Nephron (organoid): Measurements from ENCODE around the gene GMDS.

Source experiments
- H3K27ac Mint-ChIP-seq, 3 experiments: 2 replicates each; pipeline ENCODE4 v1.8.0; 2020; ENCODE audit warnings: mixed read lengths in 3 of 3, mild to moderate bottlenecking in 2 of 3, moderate library complexity in 1 of 3
- H3K27me3 Mint-ChIP-seq: 2 replicates; pipeline ENCODE4 v1.8.0; 2021; ENCODE audit warnings: low read depth, mild to moderate bottlenecking, moderate library complexity, mixed read lengths
- H3K36me3 Mint-ChIP-seq: 2 replicates; pipeline ENCODE4 v1.8.0; 2020; ENCODE audit warnings: low read depth, mixed read lengths
- H3K4me1 Mint-ChIP-seq: 2 replicates; pipeline ENCODE4 v1.8.0; 2020; ENCODE audit warnings: mixed read lengths
- H3K4me3 Mint-ChIP-seq, 3 experiments: 2 replicates each; pipeline ENCODE4 v1.8.0; 2020; ENCODE audit warnings: mild to moderate bottlenecking in 3 of 3, mixed read lengths in 3 of 3, moderate library complexity in 2 of 3
- H3K9me3 Mint-ChIP-seq: 2 replicates; pipeline ENCODE4 v1.8.0; 2020; ENCODE audit warnings: mixed read lengths
- CTCF ChIP-seq, 3 experiments: fragments of 200-600 bp; sonication (generic); IDR thresholded peaks; one replicate each; pipeline ENCODE4 v1.5.0; 2021; ENCODE audit warnings: antibody characterized with exemption in 3 of 3; ENCODE audit not compliant: unreplicated experiment in 3 of 3

The GMDS gene

DNA sequence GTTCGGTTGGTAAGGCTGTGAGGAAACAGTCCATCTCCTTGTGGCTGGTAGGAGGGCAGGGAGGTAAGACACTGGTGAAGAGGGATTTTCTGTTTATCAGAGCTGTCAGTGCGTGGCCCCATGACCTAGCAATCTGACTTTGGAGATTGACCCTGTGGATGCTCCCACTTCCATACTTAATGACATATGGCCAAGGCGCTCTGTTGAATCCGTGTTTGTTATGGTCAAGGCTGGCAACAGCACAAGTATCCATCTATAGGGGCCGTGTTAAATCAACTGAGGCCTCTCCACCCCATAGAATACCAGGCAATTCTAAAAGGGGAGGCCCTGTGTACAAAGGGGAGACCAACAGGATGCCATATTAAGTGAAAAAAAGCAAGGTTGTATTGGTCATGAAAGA, 661.3 kb downstream of the GMDS start:
- H3K36me3 Mint-ChIP-seq = no peaks in the 10 kb centered on the region
- no peak for TF ChIP-seq CTCF (IDR thresholded peaks at IDR 0.05; ENCODE audit: unreplicated experiment in 3 of 3)
- no peak overlapping the region for H3K4me3 Mint-ChIP-seq
- H3K9me3 Mint-ChIP-seq = peaks cover 17% of the 10 kb centered on the region
- H3K27me3 Mint-ChIP-seq = peaks cover 7% of the 10 kb centered on the region
- peaks cover 5% of the 10 kb centered on the region for H3K4me1 Mint-ChIP-seq
- no peak overlapping the region for H3K27ac Mint-ChIP-seq

DNA sequence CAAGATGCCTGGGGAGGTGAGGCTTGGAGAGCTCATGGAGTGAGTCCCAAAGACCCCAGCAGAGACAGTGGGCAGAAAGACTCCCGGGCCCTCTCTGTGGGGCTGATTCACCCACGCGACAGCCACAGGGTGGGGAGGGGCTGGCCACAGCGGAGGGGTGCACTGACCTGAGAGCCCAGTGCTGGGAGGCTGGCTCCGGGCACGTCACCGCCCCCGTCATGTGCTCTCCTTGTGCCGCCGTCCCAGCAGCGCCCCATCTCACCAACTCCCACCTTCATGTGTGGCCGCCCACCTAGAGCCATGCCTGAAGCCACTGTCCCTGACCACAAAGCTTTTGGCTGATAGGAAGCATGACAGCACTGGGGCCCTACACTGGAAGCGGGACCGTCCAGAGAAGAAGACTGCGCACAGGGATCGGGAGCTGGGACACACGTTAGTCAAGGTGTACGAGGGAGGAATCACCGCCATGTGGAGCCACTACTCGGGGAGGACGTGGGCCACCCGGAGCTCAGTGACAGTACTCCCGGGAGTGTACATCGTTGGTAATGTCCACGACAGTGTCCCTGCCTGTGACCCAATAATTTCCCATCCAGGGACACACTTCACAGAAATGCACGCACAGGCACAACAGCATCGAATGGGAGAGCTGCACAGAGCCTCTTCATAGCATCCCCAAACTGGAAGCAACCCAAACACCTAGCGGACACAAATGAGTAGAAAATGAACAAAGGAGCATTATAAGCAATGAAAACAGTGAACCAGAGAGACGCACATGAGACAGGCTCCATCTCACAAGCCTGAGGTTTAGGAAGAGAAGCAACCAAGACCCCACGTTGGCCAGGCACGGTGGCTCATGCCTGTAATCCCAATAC, 664.0 kb downstream of the GMDS start:
- H3K27ac Mint-ChIP-seq = no peak overlapping the region
- H3K36me3 Mint-ChIP-seq = no peaks in the 10 kb centered on the region
- peaks cover 7% of the 10 kb centered on the region for H3K27me3 Mint-ChIP-seq

DNA sequence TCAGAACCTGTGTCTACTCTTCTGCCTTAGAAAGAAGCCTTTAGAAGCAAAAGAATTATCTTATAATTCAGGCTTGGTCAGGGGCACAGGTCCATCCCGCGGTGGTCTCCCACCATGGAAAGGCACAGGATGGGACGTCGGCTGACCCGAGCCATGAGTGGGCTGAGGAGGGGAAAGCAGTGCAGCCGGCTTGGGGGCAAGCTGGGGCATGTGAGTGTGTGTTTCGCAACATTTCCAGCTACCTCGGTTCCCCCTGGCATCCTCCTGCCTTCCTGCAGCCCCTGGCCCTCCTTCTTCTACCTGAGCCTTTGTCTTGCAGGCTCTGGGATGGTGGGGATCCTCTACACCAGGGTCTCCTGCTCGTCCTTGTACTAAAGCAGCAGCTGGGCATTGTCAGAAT, 664.8 kb downstream of the GMDS start:
- Mint-ChIP-seq H3K4me3 (no peak overlapping the region), H3K27ac (no peak overlapping the region), H3K4me1 (peaks cover 24% of the 10 kb centered on the region), H3K36me3 (no peaks in the 10 kb centered on the region), H3K27me3 (peaks cover 9% of the 10 kb centered on the region), H3K9me3 (peaks cover 14% of the 10 kb centered on the region)
- TF ChIP-seq CTCF (IDR thresholded peaks at IDR 0.05; ENCODE audit: unreplicated experiment in 3 of 3) = no peak

More for the DNA sequence above, 664.0 kb downstream of the GMDS start:
- peaks cover 16% of the 10 kb centered on the region for H3K4me1 Mint-ChIP-seq
- no peak for TF ChIP-seq CTCF (IDR thresholded peaks at IDR 0.05; ENCODE audit: unreplicated experiment in 3 of 3)
- H3K9me3 Mint-ChIP-seq = peaks cover 14% of the 10 kb centered on the region
- H3K4me3 Mint-ChIP-seq = no peak overlapping the region

DNA sequence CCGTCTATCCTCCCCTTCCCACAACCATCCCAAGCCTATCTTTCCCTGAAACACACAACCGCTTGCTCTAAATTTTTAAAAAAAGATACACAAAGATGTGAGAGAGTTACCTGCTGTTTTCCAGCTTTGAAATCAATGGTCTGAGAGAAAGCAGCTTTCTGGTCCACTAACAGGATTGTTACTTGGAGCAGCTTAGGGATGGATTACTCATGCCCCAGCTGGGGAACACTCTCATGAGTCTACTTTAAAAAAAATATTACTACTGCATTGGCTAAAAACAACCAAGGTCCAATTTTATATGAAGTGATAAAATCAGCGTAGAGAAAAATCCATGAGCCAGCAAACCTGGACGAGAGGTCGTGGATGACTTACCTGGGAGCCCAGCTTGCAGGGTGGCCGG, 665.3 kb downstream of the GMDS start:
- Mint-ChIP-seq H3K4me1 (peaks cover 29% of the 10 kb centered on the region), H3K36me3 (no peaks in the 10 kb centered on the region), H3K4me3 (no peak overlapping the region), H3K27me3 (peaks cover 14% of the 10 kb centered on the region), H3K9me3 (peaks cover 14% of the 10 kb centered on the region), H3K27ac (no peak overlapping the region)
- no peak for TF ChIP-seq CTCF (IDR thresholded peaks at IDR 0.05; ENCODE audit: unreplicated experiment in 3 of 3)

DNA sequence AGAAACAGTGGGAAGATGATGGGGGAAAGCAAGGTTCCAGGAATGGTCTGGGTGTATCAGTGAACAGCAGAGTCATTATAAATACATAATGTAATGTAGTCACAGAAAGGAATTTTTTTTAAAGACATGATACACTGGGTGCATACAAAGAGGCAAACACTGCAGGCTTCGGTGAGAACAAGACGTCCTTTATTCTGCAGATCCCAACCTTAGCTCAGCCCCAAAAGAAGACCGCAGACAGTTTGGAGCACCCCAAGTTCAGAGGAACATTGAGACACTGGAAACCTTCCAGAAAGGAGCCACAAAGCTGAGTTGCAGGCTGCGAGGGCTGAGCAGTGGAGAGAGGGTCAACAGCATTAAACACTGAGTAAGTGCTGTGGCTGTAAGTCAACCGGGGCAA, 666.3 kb downstream of the GMDS start:
- no peak overlapping the region for H3K4me3 Mint-ChIP-seq
- peaks cover 12% of the 10 kb centered on the region for H3K27me3 Mint-ChIP-seq
- peaks cover 39% of the 10 kb centered on the region for H3K4me1 Mint-ChIP-seq
- H3K27ac Mint-ChIP-seq = peak overlapping the region in 1 of 3 experiments; percentile 18
- H3K36me3 Mint-ChIP-seq = no peaks in the 10 kb centered on the region
- TF ChIP-seq CTCF (IDR thresholded peaks at IDR 0.05; ENCODE audit: unreplicated experiment in 3 of 3) = no peak
- peaks cover 12% of the 10 kb centered on the region for H3K9me3 Mint-ChIP-seq
